Bronchial epithelial cell (primary cell): ENCODE data around the gene HM13. TPM values are rescaled to one million over a fixed set of nuclear protein-coding genes. Genes with fewer than 3 reads are reported as not detected.

ENCODE experiments used
- DNase-seq: peaks from one replicate; pipeline ENCODE4 v3.0.0-alpha.2; 2010; ENCODE audit warnings: low read depth
- FAIRE-seq: peaks from 2 replicates; lab custom pipeline; 2011; peaks lifted over from hg19 to GRCh38; lab: Jason Lieb, UNC
- H3K27me3 ChIP-seq: 2 replicates; pipeline ENCODE4 v1.5.1; 2011; ENCODE audit warnings: low read length; ENCODE audit not compliant: control insufficient read depth, insufficient read depth
- H3K36me3 ChIP-seq: 2 replicates; pipeline ENCODE4 v1.5.1; 2011; ENCODE audit warnings: low read length; ENCODE audit not compliant: control insufficient read depth, insufficient read depth
- H3K4me3 ChIP-seq: 2 replicates; pipeline ENCODE4 v1.5.1; 2011; ENCODE audit warnings: mild to moderate bottlenecking, low read depth, low read length, control low read depth
- CTCF ChIP-seq: IDR thresholded peaks from 2 replicates; pipeline ENCODE4 v1.5.1; 2011; ENCODE audit warnings: mild to moderate bottlenecking, moderate library complexity, low read length, control low read depth, inconsistent platforms; ENCODE audit not compliant: insufficient read depth, severe bottlenecking
- total RNA-seq: library from RNA; depleted of rRNA; stranded (reverse); fragments of >200 nt; gene quantifications from 2 replicates; pipeline ENCODE4 v1.2.1, GENCODE V29; 2014

HM13 gene
- total RNA-seq, 1 donor from 2014 or later: 46.9 TPM

- peaks cover 22% of the 10 kb centered on the region for H3K36me3 ChIP-seq
- H3K4me3 ChIP-seq: no peak overlapping the region
- H3K27me3 ChIP-seq: no peaks in the 10 kb centered on the region
- no peak for TF ChIP-seq CTCF
- DNase-seq (no peak), FAIRE-seq (no peak)
Measured at GRCh38 chr20:31559704-31560093, 45.5 kb downstream of the HM13 start.

- DNase-seq: peak; percentile 72
- H3K36me3 ChIP-seq: peaks cover 22% of the 10 kb centered on the region
Measured at GRCh38 chr20:31560094-31560745, 46.0 kb downstream of the HM13 start.

GRCh38 chr20:31560746-31561598 is 46.7 kb downstream of the HM13 start:
- FAIRE-seq (no peak), DNase-seq (peak; percentile 96)
- peaks cover 22% of the 10 kb centered on the region for H3K36me3 ChIP-seq
- H3K27me3 ChIP-seq: no peaks in the 10 kb centered on the region
- H3K4me3 ChIP-seq: no peak overlapping the region
- no peak for TF ChIP-seq CTCF

More at GRCh38 chr20:31560094-31560745, 46.0 kb downstream of the HM13 start:
- H3K4me3 ChIP-seq: no peak overlapping the region
- H3K27me3 ChIP-seq: no peaks in the 10 kb centered on the region
- peak; percentile 90 for TF ChIP-seq CTCF
- FAIRE-seq: no peak

- FAIRE-seq: no peak
- Histone ChIP-seq H3K36me3 (peaks cover 20% of the 10 kb centered on the region), H3K27me3 (no peaks in the 10 kb centered on the region), H3K4me3 (no peak overlapping the region)
- no peak for TF ChIP-seq CTCF
- DNase-seq: no peak
Measured at GRCh38 chr20:31562241-31562640, 48.0 kb downstream of the HM13 start.

GRCh38 chr20:31564284-31564683 is 50.0 kb downstream of the HM13 start:
- Histone ChIP-seq H3K36me3 (peaks cover 21% of the 10 kb centered on the region), H3K4me3 (no peak overlapping the region), H3K27me3 (no peaks in the 10 kb centered on the region)
- TF ChIP-seq CTCF: no peak
- FAIRE-seq (no peak), DNase-seq (no peak)
